AG10803 (cell line): ENCODE results near the gene TMEM201.
A peak's percentile ranks its signal among the peaks of the same experiment; 100 is the strongest.

ENCODE experiments used
- DNase-seq: peaks from one replicate; pipeline ENCODE4 v3.0.0; 2010; ENCODE audit warnings: low read depth
- H3K4me3 ChIP-seq: 2 replicates; pipeline ENCODE4 v1.5.1; 2011; ENCODE audit warnings: mild to moderate bottlenecking, low read length, control low read depth
- TF ChIP-seq, protein P1 (sequence below): conservative IDR thresholded peaks from 2 replicates; pipeline ENCODE4 v1.5.1; 2011; ENCODE audit warnings: mild to moderate bottlenecking, low read length, control low read depth, inconsistent platforms

Gene TMEM201

DNA sequence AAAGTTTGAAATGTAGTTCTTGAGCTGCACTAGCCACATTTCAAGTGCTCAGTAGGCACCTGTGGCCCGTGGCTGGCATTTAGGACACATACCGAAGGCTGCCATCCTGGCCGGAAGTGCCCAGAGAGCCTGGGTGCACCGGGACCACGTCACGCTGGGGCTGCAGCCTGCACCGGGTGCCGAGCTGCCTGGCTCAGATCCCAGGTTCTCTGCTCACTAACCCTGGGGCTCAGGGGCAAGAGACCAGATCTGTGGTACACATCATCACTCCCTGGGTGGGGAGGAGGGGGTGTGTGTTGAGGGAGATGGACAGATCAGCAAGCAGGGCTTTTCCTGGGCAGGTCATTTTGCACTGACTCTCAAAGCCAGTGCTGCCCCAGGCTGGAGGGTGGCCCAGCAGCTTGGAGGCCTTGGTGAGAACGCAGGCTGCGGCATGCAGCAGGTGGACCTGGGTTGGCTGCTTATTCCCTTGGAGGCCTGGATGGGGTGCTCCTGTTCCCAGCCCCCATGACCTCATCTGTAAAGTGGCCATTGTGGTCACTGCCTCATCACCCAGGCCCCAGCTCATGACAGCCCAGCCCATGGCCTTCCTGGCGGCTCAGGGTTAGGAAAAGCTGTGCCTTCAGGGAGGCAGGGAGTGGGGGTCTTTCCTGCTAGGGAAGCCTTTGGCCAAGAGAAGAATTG is 23.6 kb downstream of the TMEM201 start:
- TF ChIP-seq, protein P1, sequence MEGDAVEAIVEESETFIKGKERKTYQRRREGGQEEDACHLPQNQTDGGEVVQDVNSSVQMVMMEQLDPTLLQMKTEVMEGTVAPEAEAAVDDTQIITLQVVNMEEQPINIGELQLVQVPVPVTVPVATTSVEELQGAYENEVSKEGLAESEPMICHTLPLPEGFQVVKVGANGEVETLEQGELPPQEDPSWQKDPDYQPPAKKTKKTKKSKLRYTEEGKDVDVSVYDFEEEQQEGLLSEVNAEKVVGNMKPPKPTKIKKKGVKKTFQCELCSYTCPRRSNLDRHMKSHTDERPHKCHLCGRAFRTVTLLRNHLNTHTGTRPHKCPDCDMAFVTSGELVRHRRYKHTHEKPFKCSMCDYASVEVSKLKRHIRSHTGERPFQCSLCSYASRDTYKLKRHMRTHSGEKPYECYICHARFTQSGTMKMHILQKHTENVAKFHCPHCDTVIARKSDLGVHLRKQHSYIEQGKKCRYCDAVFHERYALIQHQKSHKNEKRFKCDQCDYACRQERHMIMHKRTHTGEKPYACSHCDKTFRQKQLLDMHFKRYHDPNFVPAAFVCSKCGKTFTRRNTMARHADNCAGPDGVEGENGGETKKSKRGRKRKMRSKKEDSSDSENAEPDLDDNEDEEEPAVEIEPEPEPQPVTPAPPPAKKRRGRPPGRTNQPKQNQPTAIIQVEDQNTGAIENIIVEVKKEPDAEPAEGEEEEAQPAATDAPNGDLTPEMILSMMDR, result no peak
- no peak for DNase-seq
- no peak overlapping the region for H3K4me3 ChIP-seq

- no peak for DNase-seq
- TF ChIP-seq, protein P1, result no peak
Observed at GRCh38 chr1:9612871-9613624, 24.3 kb downstream of the TMEM201 start.

DNA sequence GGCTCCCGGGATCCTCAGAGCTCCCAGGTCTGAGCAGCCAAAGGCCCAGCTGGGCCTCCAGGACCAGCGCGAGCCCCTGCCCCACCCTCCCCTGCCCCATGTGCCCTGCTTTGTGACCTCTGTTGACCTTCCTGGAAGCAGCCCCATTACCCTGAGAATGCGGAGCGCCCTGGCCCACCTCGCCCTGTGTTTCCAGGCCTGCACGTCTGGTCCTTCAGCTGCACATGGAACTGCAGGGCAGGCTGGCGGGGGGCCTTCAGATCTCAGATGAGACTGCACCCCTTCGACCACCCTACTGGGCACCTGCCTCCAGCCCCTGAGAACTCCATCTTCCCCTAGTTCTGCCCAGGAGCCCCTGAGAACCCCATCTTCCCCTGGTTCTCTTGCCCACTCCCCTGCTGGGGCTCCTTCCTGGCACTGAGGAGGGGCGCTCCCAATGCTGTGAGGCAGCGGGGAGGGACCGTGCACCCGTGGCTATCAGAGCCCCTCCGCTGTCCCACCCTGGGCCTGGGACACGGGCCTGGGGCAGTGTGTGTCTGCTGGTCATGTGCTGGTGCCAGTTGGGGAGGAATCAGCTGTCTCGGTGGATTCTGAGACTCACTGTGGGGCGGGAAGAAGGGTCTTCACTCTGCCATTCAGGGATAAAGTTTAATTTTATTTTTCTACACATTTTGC is 25.1 kb downstream of the TMEM201 start:
- DNase-seq, result no peak
- TF ChIP-seq, protein P1, result no peak
- no peak overlapping the region for H3K4me3 ChIP-seq

More at GRCh38 chr1:9612871-9613624, 24.3 kb downstream of the TMEM201 start:
- H3K4me3 ChIP-seq, result no peak overlapping the region

- no peak overlapping the region for H3K4me3 ChIP-seq
- TF ChIP-seq, protein P1, result peak; percentile 72
- DNase-seq, result peak; percentile 28
Observed at GRCh38 chr1:9615316-9616063, 26.8 kb downstream of the TMEM201 start.

DNA sequence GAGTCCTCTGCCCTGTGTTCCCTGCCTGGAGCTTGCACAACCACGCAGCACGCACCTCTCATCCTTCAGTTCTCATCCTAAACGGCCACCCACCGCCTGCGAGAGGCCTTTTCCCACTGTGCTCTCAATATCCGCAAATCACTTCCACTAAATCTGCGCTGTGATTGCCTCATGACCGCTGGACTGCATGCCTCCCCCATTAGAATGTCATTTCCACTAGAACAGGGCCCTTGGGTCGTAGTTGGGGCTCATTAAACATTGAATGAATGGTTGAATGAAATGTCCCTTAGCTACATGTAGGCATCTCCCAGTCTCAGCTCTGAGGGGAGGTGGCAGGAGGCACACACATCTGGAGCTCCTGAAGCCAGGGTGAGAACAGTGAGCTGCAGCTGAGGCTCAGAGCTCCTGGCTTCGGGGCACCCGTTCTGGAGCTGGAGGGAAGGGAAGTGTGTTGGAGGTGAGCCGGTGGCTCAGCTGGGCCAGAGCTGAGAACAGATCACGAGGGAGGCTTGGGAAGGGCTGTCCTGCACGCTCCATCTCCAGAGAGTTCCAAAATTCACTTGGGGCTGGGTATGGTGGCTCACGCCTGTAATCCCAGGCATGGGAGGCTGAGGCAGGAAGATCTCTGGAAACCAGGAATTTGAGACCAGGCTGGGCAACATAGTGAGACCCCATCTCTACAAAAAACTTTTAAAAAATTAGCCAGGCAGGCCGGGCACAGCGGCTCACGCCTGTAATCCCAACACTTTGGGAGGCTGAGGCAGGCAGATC is 30.4 kb downstream of the TMEM201 start:
- no peak for DNase-seq
- TF ChIP-seq, protein P1, result no peak
- no peak overlapping the region for H3K4me3 ChIP-seq

GRCh38 chr1:9621032-9621431 is 32.3 kb downstream of the TMEM201 start:
- TF ChIP-seq, protein P1, result no peak
- H3K4me3 ChIP-seq, result no peak overlapping the region
- DNase-seq, result no peak
